ENCODE data around the gene MRPL20.

DNA sequence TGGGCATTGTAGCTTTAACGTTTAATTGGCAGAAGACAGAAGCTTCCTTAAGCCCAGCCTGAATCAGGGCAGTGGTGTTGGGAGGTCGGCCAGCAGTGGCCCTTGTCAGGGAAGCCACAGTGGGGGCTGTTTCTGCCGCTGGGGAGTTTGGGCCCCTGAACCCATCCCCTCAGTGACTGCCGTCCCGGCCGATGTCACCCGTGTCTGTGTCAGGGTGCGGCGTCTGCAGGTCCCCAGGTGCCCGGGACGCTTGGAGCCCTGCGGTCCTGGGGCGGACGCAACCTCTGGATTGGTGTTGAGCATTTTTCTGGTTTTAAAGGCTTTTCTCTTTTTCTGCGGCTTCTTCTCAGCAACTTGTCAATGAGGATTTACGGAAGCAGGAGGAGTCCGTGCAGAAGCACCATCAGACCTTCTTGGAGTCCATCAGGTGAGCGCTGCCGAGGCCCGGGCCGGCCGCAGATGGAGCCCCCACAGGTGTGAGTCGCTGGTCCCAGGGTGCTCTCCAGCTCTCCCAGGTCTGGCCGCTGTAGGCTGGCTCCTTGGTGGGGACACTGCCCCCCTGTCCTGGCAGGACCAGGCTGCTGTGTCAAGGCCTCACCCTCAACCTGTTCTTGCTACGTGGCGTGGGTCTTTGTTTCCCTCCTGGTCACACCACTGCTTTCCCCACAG is 44.7 kb upstream of the MRPL20 start:
- TF ChIP-seq POLR2AphosphoS5 (IDR thresholded peaks at IDR 0.05) = no peak
- TF ChIP-seq POLR2A (IDR thresholded peaks at IDR 0.05) = no peak
- no peak for TF ChIP-seq CTCF (IDR thresholded peaks at IDR 0.05 in 8 of 11, conservative IDR thresholded peaks at IDR 0.05 in 3 of 11)

All from spleen (tissue), 7 donors.